AG04449 (cell line): ENCODE data around the gene BHLHA15.
"Not testable (repeated sequence)": the region's sequence is repeated elsewhere in the genome, so short reads cannot be mapped to it uniquely, and the experiment has no call there.

Experiments
- CTCF ChIA-PET: fragments of 350-600 bp; formaldehyde crosslinking; extraction: SDS; loops from one replicate; lab custom pipeline; 2021; ENCODE audit warnings: antibody characterized with exemption; lab: Yijun Ruan, JAX
- POLR2A ChIA-PET: fragments of 400-600, 350-600 bp; formaldehyde crosslinking; extraction: SDS; loops from one replicate; lab custom pipeline; 2020; ENCODE audit warnings: antibody characterized with exemption, inconsistent platforms; lab: Yijun Ruan, JAX
- DNase-seq: peaks from one replicate; pipeline ENCODE4 v3.0.0-alpha.2; 2010; ENCODE audit warnings: low read depth, low spot score
- H3K4me3 ChIP-seq: 2 replicates; pipeline ENCODE4 v1.5.1; 2011; ENCODE audit warnings: low read depth, mild to moderate bottlenecking, control low read depth, low read length
- CTCF ChIP-seq: IDR thresholded peaks from one replicate; pipeline ENCODE4 v1.5.1; 2011; ENCODE audit warnings: mild to moderate bottlenecking, moderate library complexity, low read length, control low read depth, inconsistent platforms; ENCODE audit not compliant: insufficient read depth; ENCODE audit errors: missing control alignments

The BHLHA15 gene

GRCh38 chr7:98215561-98216495 is 4.6 kb downstream of the BHLHA15 start:
- no peak for DNase-seq
- ChIA-PET POLR2A (no interaction called here), CTCF (no interaction called here)
- no peak overlapping the region for H3K4me3 ChIP-seq
- no peak for TF ChIP-seq CTCF

- ChIA-PET CTCF (interaction anchor here (0.7 kb wide), 1 partner anchor 196 kb away, joined by 3 read pairs; no protein-coding TSS in a partner anchor), POLR2A (no interaction called here)
- no peak for TF ChIP-seq CTCF
- no peak for DNase-seq
- no peak overlapping the region for H3K4me3 ChIP-seq
These were observed 5.8 kb downstream of the BHLHA15 start for GRCh38 chr7:98216941-98217622.

GRCh38 chr7:98217623-98218582 is 6.7 kb downstream of the BHLHA15 start:
- no peak for DNase-seq
- ChIA-PET CTCF (no interaction called here), POLR2A (no interaction called here)
- no peak for TF ChIP-seq CTCF
- H3K4me3 ChIP-seq = no peak overlapping the region

- CTCF ChIA-PET, H3K4me3 ChIP-seq, POLR2A ChIA-PET, DNase-seq: not testable (repeated sequence)
These were observed 8.1 kb downstream of the BHLHA15 start for GRCh38 chr7:98219382-98219781.

- ChIA-PET CTCF (no interaction called here), POLR2A (no interaction called here)
- H3K4me3 ChIP-seq = no peak overlapping the region
- TF ChIP-seq CTCF = no peak
- DNase-seq = no peak
These were observed 10.6 kb downstream of the BHLHA15 start for GRCh38 chr7:98221611-98222532.
